HL-60 (cell line): ENCODE measurements around the gene SPPL2B.

Source experiments
- DNase-seq, 2 experiments: peaks; one replicate each; pipeline ENCODE4 v3.0.0-alpha.2; 2010 to 2020; ENCODE audit warnings: low read depth in 1 of 2, low spot score in 1 of 2
- H3K27ac ChIP-seq: fragments of 250-450 bp; sonication (Bioruptor Pico); replicated peaks from 2 replicates; pipeline ENCODE4 v1.5.1; 2020; ENCODE audit warnings: mild to moderate bottlenecking, moderate library complexity
- H3K27me3 ChIP-seq: fragments of 250-450 bp; sonication (Bioruptor Pico); 2 replicates; pipeline ENCODE4 v1.5.1; 2021; ENCODE audit warnings: mild to moderate bottlenecking, moderate library complexity; ENCODE audit not compliant: insufficient read depth, poor library complexity, severe bottlenecking
- H3K4me3 ChIP-seq: replicated peaks from 2 replicates; pipeline ENCODE4 v1.5.1; 2011; ENCODE audit warnings: mild to moderate bottlenecking, control low read depth, low read length; ENCODE audit not compliant: insufficient read depth
- CTCF ChIP-seq: IDR thresholded peaks from one replicate; pipeline ENCODE4 v1.5.1; 2011; ENCODE audit warnings: low read length, control low read depth, inconsistent platforms; ENCODE audit not compliant: insufficient read depth
- GABPA ChIP-seq: IDR thresholded peaks from 2 replicates; pipeline ENCODE4 v1.6.1; 2012; ENCODE audit warnings: low read depth
- POLR2AphosphoS5 ChIP-seq: IDR thresholded peaks from 2 replicates; pipeline ENCODE4 v1.6.1; 2012; ENCODE audit warnings: low read depth
- REST ChIP-seq: IDR thresholded peaks from 2 replicates; pipeline ENCODE4 v1.6.1; 2012; ENCODE audit warnings: low read depth; ENCODE audit not compliant: insufficient replicate concordance
- SPI1 ChIP-seq: IDR thresholded peaks from 2 replicates; pipeline ENCODE4 v1.6.1; 2012; ENCODE audit warnings: low read depth, mild to moderate bottlenecking, borderline replicate concordance

SPPL2B gene

GRCh38 chr19:2371656-2372055 is 43.2 kb downstream of the SPPL2B start:
- TF ChIP-seq POLR2AphosphoS5 (no peak), SPI1 (no peak), CTCF (no peak), REST (no peak), GABPA (no peak)
- H3K4me3 ChIP-seq: no peak overlapping the region
- no peaks in the 10 kb centered on the region for H3K27me3 ChIP-seq
- no peak for DNase-seq
- no peak overlapping the region for H3K27ac ChIP-seq

GRCh38 chr19:2372076-2372612 is 43.7 kb downstream of the SPPL2B start:
- H3K27ac ChIP-seq: no peak overlapping the region
- no peak for TF ChIP-seq CTCF
- no peak for TF ChIP-seq SPI1
- no peak for TF ChIP-seq GABPA
- no peak for TF ChIP-seq REST
- no peak for TF ChIP-seq POLR2AphosphoS5
- H3K4me3 ChIP-seq: no peak overlapping the region
- no peaks in the 10 kb centered on the region for H3K27me3 ChIP-seq
- DNase-seq: no peak

GRCh38 chr19:2374808-2375207 is 46.3 kb downstream of the SPPL2B start:
- H3K27ac ChIP-seq: no peak overlapping the region
- no peak overlapping the region for H3K4me3 ChIP-seq
- H3K27me3 ChIP-seq: no peaks in the 10 kb centered on the region
- DNase-seq: no peak
- TF ChIP-seq POLR2AphosphoS5: no peak
- TF ChIP-seq CTCF: no peak
- no peak for TF ChIP-seq SPI1
- TF ChIP-seq REST: no peak
- no peak for TF ChIP-seq GABPA
